Measurements from ENCODE around the gene ARID5A. TPM values are rescaled to one million over a fixed set of nuclear protein-coding genes. Genes with fewer than 3 reads are reported as not detected.

ARID5A gene
- total and polyA plus RNA-seq, 2 experiments from 2014 or later = 5.5 to 7.7 TPM

DNA sequence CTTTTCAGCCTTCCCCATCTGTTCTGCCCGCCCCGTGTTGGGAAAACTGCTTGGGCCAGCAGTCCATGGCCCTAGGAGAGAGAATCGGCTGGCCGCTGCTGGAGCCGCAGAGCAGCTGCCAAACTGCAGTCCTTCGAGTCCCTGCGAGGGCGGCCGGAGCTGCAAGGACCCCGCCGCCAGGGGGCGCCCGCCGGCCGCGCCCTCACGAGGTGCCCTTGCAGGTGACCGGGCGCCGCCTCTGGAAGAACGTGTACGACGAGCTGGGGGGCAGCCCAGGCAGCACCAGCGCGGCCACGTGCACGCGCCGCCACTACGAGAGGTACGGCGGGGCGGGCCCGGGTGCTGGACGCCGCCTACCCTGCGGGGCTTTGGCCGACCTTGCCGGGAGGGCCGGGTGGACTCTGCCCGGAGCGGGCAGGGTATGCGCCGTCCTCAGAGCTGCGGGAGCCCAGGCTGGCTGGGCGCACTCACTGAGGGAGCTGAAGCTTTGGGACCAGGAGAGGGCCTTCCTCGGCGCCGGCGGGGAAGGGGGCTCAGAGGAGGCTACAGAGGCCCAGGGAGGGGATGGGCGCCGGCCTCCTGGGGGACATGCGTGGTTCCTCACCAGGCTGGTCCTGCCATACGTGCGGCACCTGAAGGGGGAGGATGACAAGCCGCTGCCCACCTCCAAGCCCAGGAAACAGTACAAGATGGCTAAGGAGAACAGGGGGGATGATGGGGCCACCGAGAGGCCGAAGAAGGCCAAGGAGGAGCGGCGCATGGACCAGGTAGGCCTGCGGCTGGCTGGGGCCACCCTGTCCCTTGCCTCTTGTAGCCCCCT lies 13.6 kb downstream of the ARID5A start (continued):
- no peak for TF ChIP-seq POLR2AphosphoS5 (IDR thresholded peaks at IDR 0.05; ENCODE audit: low read depth)
- TF ChIP-seq CREB1 (CRISPR knock-in tag; IDR thresholded peaks at IDR 0.05; ENCODE audit: low read depth) = peak; percentile 73
- no peak for TF ChIP-seq STAT1 (IDR thresholded peaks at IDR 0.05; ENCODE audit: unreplicated experiment)
- 0 out of 2 replicates have a peak, but pooled peaks have one; percentile 55 for TF ChIP-seq ZNF114 (CRISPR knock-in tag; IDR thresholded peaks at IDR 0.05)
- no peak; the same call in 1 of the 2 replicates for TF ChIP-seq ZNF331 (CRISPR knock-in tag; IDR thresholded peaks at IDR 0.05; ENCODE audit: low read depth)
- TF ChIP-seq NANOG (IDR thresholded peaks at IDR 0.05; ENCODE audit: borderline replicate concordance) = no peak
- TF ChIP-seq, protein P1, sequence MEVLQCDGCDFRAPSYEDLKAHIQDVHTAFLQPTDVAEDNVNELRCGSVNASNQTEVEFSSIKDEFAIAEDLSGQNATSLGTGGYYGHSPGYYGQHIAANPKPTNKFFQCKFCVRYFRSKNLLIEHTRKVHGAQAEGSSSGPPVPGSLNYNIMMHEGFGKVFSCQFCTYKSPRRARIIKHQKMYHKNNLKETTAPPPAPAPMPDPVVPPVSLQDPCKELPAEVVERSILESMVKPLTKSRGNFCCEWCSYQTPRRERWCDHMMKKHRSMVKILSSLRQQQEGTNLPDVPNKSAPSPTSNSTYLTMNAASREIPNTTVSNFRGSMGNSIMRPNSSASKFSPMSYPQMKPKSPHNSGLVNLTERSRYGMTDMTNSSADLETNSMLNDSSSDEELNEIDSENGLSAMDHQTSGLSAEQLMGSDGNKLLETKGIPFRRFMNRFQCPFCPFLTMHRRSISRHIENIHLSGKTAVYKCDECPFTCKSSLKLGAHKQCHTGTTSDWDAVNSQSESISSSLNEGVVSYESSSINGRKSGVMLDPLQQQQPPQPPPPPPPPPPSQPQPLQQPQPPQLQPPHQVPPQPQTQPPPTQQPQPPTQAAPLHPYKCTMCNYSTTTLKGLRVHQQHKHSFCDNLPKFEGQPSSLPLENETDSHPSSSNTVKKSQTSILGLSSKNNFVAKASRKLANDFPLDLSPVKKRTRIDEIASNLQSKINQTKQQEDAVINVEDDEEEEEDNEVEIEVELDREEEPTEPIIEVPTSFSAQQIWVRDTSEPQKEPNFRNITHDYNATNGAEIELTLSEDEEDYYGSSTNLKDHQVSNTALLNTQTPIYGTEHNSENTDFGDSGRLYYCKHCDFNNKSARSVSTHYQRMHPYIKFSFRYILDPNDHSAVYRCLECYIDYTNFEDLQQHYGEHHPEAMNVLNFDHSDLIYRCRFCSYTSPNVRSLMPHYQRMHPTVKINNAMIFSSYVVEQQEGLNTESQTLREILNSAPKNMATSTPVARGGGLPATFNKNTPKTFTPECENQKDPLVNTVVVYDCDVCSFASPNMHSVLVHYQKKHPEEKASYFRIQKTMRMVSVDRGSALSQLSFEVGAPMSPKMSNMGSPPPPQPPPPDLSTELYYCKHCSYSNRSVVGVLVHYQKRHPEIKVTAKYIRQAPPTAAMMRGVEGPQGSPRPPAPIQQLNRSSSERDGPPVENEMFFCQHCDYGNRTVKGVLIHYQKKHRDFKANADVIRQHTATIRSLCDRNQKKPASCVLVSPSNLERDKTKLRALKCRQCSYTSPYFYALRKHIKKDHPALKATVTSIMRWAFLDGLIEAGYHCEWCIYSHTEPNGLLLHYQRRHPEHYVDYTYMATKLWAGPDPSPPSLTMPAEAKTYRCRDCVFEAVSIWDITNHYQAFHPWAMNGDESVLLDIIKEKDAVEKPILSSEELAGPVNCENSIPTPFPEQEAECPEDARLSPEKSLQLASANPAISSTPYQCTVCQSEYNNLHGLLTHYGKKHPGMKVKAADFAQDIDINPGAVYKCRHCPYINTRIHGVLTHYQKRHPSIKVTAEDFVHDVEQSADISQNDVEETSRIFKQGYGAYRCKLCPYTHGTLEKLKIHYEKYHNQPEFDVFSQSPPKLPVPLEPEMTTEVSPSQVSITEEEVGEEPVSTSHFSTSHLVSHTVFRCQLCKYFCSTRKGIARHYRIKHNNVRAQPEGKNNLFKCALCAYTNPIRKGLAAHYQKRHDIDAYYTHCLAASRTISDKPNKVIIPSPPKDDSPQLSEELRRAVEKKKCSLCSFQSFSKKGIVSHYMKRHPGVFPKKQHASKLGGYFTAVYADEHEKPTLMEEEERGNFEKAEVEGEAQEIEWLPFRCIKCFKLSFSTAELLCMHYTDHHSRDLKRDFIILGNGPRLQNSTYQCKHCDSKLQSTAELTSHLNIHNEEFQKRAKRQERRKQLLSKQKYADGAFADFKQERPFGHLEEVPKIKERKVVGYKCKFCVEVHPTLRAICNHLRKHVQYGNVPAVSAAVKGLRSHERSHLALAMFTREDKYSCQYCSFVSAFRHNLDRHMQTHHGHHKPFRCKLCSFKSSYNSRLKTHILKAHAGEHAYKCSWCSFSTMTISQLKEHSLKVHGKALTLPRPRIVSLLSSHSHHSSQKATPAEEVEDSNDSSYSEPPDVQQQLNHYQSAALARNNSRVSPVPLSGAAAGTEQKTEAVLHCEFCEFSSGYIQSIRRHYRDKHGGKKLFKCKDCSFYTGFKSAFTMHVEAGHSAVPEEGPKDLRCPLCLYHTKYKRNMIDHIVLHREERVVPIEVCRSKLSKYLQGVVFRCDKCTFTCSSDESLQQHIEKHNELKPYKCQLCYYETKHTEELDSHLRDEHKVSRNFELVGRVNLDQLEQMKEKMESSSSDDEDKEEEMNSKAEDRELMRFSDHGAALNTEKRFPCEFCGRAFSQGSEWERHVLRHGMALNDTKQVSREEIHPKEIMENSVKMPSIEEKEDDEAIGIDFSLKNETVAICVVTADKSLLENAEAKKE (CRISPR knock-in tag; IDR thresholded peaks at IDR 0.05) = no peak
- no peak for TF ChIP-seq JUNB (IDR thresholded peaks at IDR 0.05; ENCODE audit: unreplicated experiment)
